Measurements from ENCODE around the gene FERMT3. TPM values are rescaled to one million over a fixed set of nuclear protein-coding genes. Genes with fewer than 3 reads are reported as not detected.

Gene FERMT3
- total and polyA plus RNA-seq, 2 of the 13 experiments (the other 11 are each of a cell fraction or from before 2014, with no cell fraction given): 0.29 TPM; not detected in 1

- 0 out of 2 replicates have a peak, but pooled peaks have one; percentile 6 for TF ChIP-seq HOMEZ (CRISPR knock-in tag; IDR thresholded peaks at IDR 0.05; ENCODE audit: low read depth)
- no peak for TF ChIP-seq FIP1L1 (IDR thresholded peaks at IDR 0.05; ENCODE audit: borderline replicate concordance, insufficient read depth, low read depth, low read length)
- no peak for TF ChIP-seq KDM6A (CRISPR knock-in tag; IDR thresholded peaks at IDR 0.05; ENCODE audit: low read depth)
- no peak for TF ChIP-seq PHB2 (IDR thresholded peaks at IDR 0.05; ENCODE audit: partially characterized antibody)
- TF ChIP-seq TRIM24 (CRISPR knock-in tag; IDR thresholded peaks at IDR 0.05): no peak
- TF ChIP-seq KLF11 (CRISPR knock-in tag; IDR thresholded peaks at IDR 0.05): no peak
- no peak for TF ChIP-seq PRDM10 (CRISPR knock-in tag; IDR thresholded peaks at IDR 0.05; ENCODE audit: low read depth)
- no peak for TF ChIP-seq GZF1 (CRISPR knock-in tag; IDR thresholded peaks at IDR 0.05)
- TF ChIP-seq KLF15 (CRISPR knock-in tag; IDR thresholded peaks at IDR 0.05; ENCODE audit: borderline replicate concordance): 0 out of 2 replicates have a peak, but pooled peaks have one; percentile 66
- TF ChIP-seq KAT7 (CRISPR knock-in tag; IDR thresholded peaks at IDR 0.05; ENCODE audit: borderline replicate concordance): no peak; the same call in 1 of the 2 replicates
- peak; percentile 24 to 44; a peak in 2 of 4 replicates for TF ChIP-seq HMGXB4 (CRISPR knock-in tag; IDR thresholded peaks at IDR 0.05; ENCODE audit: borderline replicate concordance in 1 of 2, low read depth in 1 of 2)
- no peak for TF ChIP-seq RXRA (CRISPR knock-in tag; IDR thresholded peaks at IDR 0.05)
- no peak for TF ChIP-seq SRSF4 (IDR thresholded peaks at IDR 0.05; ENCODE audit: low read depth, low read length, poor library complexity, severe bottlenecking)
- TF ChIP-seq SALL1 (CRISPR knock-in tag; IDR thresholded peaks at IDR 0.05): peak; percentile 62
- no peak; the same call in 1 of the 2 replicates for TF ChIP-seq RXRB (CRISPR knock-in tag; IDR thresholded peaks at IDR 0.05; ENCODE audit: borderline replicate concordance)
- no peak for TF ChIP-seq SMAD3 (CRISPR knock-in tag; IDR thresholded peaks at IDR 0.05)
- TF ChIP-seq ZBTB8A (CRISPR knock-in tag; IDR thresholded peaks at IDR 0.05; ENCODE audit: borderline replicate concordance, low read depth): no peak
- TF ChIP-seq MTF1 (CRISPR knock-in tag; IDR thresholded peaks at IDR 0.05): no peak
- TF ChIP-seq U2AF2 (IDR thresholded peaks at IDR 0.05; ENCODE audit: low read depth, low read length): no peak
- peak; percentile 27 for TF ChIP-seq PATZ1 (CRISPR knock-in tag; IDR thresholded peaks at IDR 0.05)
These were observed 40.6 kb downstream of the FERMT3 start, which contains the start of gene PPP1R14B (continued) for GRCh38 chr11:64246871-64247728.
